ENCODE data around the gene ANGPTL7. TPM values are rescaled to one million over a fixed set of nuclear protein-coding genes. Genes with fewer than 3 reads are reported as not detected.

ANGPTL7 gene
- total and polyA plus RNA-seq, 10 of the 15 experiments (the other 5 are each of a cell fraction or from before 2014, with no cell fraction given), result 0.09 TPM; not detected in 9

- TF ChIP-seq BCLAF1 (IDR thresholded peaks at IDR 0.05), result no peak
- no peak for TF ChIP-seq IRF4 (IDR thresholded peaks at IDR 0.05; ENCODE audit: low read depth, low read length)
- no peak for TF ChIP-seq MEF2A (IDR thresholded peaks at IDR 0.05; ENCODE audit: insufficient read depth, low read depth, low read length)
- no peak for TF ChIP-seq MYC (IDR thresholded peaks at IDR 0.05; ENCODE audit: insufficient read depth, insufficient read length, insufficient replicate concordance, low read length, severe bottlenecking)
- no peak for TF ChIP-seq ETV6 (conservative IDR thresholded peaks at IDR 0.05 in 1 of 2, IDR thresholded peaks at IDR 0.05 in 1 of 2; ENCODE audit: borderline replicate concordance in 1 of 2, low read depth in 1 of 2)
- no peak for TF ChIP-seq NRF1 (conservative IDR thresholded peaks at IDR 0.05; ENCODE audit: low read depth, low read length)
Observed at GRCh38 chr1:11188858-11189451, at the start of gene ANGPTL7 (continued).

GRCh38 chr1:11142618-11143391 lies 46.4 kb upstream of the ANGPTL7 start:
- H3K27me3 ChIP-seq (replicated peaks in 1 of 2; ENCODE audit: control insufficient read depth in 2 of 2, insufficient read depth in 2 of 2, low read length in 1 of 2), result no peaks in the 10 kb centered on the region
- H4K20me1 ChIP-seq (ENCODE audit: control insufficient read depth, insufficient read depth), result no peaks in the 10 kb centered on the region
- ATAC-seq (no peak), FAIRE-seq (no peak), DNase-seq (ENCODE audit: low read depth, low spot score) (no peak)
- no peak for TF ChIP-seq PKNOX1 (IDR thresholded peaks at IDR 0.05)
- H3K36me3 ChIP-seq (ENCODE audit: control insufficient read depth in 2 of 2, insufficient read depth in 2 of 2, low read length in 1 of 2), result peaks cover 7 to 20% of the 10 kb centered on the region in 2 experiments
- no peaks in the 10 kb centered on the region for H3K9me3 ChIP-seq (replicated peaks; ENCODE audit: control insufficient read depth, insufficient read depth, low read length)
- no TSS peak for BruUV-seq (replicated peaks)
- WGBS (ENCODE audit: insufficient coverage, insufficient replicate concordance, low lambda C conversion rate, missing lambda C conversion rate), result 100% methylated on average over 4 of the region's 4 CpGs
- CTCF ChIA-PET, result no interaction called here
- SMC1A ChIA-PET (ENCODE audit: uncharacterized antibody, unreplicated experiment), result no interaction called here
- H3K9ac ChIP-seq (ENCODE audit: control insufficient read depth, insufficient read depth, low read length), result no peak overlapping the region
- H3K4me2 ChIP-seq (ENCODE audit: control insufficient read depth, insufficient read depth), result no peak overlapping the region
- POLR2A ChIA-PET, result no interaction called here
- no peaks in the 10 kb centered on the region for H3K79me2 ChIP-seq (ENCODE audit: control insufficient read depth, insufficient read depth, low read length)
- RAD21 ChIA-PET (ENCODE audit: unreplicated experiment), result no interaction called here
- no peak overlapping the region for H2AFZ ChIP-seq (ENCODE audit: control insufficient read depth, low read depth, low read length)
- intact Hi-C loops (cut with micrococcal nuclease; ENCODE audit: unreplicated experiment) (no loop called here), in situ Hi-C loops (cut with MboI) (no loop called here)
- H3K4me1 ChIP-seq (ENCODE audit: control insufficient read depth, insufficient read depth, low read length), result no peaks in the 10 kb centered on the region
- H3K27ac ChIP-seq (ENCODE audit: control insufficient read depth, insufficient read depth), result no peak overlapping the region
- H3K4me3 ChIP-seq, result no peak overlapping the region

Data from GM12878 (cell line).